HG02970 (cell line): ENCODE data around the gene EIF4E2.
"Not testable (repeated sequence)": the region's sequence is repeated elsewhere in the genome, so short reads cannot be mapped to it uniquely, and the experiment has no call there.

Experiments used
- ATAC-seq: cut with Tn5 transposase; IDR thresholded peaks from one replicate; pipeline ENCODE4 v1.9.1; 2021; ENCODE audit warnings: mild to moderate bottlenecking, moderate library complexity, moderate number of reproducible peaks; ENCODE audit not compliant: unreplicated experiment, low FRiP score

Gene EIF4E2

DNA sequence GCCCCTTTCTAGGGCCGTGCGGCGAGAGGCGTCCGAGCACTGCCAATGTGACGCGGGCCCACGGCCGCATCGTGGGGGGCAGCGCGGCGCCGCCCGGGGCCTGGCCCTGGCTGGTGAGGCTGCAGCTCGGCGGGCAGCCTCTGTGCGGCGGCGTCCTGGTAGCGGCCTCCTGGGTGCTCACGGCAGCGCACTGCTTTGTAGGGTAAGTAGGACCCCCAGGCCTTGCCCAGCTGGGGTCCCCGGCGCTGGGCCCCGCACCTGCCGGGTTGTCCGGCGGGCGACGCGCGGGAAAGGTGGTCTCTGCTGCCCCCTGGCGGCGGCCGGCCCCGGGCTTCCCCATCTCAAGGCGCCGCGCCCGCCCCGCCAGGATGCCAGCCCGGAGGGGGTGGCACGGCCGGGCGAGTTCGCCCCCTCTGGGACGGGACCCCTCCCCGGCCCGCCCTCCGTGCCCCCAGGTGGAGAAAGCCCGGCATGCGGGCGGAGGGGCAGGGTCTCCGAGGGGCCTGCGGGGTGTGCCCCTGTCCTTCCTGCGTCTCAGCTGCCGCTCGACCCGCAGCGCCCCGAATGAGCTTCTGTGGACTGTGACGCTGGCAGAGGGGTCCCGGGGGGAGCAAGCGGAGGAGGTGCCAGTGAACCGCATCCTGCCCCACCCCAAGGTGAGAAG is 28.4 kb upstream of the EIF4E2 start:
- no peak for ATAC-seq

DNA sequence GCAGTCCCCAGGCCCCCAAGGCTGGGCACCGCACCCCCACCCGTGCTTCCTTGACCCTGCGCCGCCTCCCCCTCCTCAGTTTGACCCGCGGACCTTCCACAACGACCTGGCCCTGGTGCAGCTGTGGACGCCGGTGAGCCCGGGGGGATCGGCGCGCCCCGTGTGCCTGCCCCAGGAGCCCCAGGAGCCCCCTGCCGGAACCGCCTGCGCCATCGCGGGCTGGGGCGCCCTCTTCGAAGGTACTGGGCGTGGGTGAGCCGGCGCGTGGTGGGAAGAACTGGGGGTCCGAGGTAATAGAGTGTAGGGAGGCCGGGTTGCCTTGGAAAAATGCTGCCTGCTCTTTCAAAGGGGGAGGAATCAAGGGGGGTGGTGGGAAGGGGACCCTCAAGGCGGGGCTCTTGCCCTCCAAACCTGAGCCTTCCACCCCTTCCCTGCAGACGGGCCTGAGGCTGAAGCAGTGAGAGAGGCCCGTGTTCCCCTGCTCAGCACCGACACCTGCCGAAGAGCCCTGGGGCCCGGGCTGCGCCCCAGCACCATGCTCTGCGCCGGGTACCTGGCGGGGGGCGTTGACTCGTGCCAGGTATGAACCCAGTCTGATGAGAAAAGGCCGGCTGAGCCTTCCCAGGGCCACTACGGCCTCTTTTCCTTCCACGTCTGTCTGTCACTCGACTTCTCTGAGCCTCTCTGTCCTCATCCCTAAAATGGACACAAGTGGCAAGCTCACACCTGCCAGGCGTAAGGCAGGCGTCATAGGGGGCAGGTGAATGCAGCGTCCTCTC is 27.7 kb upstream of the EIF4E2 start:
- ATAC-seq, result no peak

- ATAC-seq, result no peak
Measured at GRCh38 chr2:232523402-232523681, 27.1 kb upstream of the EIF4E2 start.

DNA sequence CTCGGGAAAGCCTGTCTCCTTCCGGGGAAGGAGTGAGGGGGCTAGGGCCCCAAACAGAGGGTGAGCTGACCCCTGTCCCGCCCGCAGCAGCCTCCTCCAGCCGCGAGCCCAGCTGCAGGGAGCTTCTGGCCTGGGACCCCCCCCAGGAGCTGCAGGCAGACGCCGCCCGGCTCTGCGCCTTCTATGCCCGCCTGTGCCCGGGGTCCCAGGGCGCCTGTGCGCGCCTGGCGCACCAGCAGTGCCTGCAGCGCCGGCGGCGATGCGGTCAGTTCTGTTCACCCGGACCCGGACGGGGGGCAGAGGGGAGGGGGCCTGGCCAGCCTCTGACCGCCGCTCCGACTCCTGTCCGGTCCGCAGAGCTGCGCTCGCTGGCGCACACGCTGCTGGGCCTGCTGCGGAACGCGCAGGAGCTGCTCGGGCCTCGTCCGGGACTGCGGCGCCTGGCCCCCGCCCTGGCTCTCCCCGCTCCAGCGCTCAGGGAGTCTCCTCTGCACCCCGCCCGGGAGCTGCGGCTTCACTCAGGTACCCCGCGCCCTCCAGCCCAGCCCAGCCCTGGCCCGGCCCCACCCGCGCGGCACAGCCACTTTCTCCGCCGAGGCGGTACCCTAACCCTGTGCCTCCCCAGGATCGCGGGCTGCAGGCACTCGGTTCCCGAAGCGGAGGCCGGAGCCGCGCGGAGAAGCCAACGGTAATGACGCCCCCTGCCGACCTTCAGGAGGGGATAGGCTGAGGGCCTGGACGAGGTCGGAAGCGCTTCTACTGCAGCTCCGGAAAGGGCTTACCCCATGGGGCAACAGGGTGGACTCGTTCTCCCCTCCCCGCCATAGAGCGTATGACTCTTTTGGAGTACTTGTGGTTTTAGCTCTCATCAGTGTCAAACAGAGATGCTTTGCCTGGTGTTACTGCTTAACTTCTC is 26.5 kb upstream of the EIF4E2 start:
- ATAC-seq, result no peak

GRCh38 chr2:232524771-232525170 is 25.7 kb upstream of the EIF4E2 start:
- ATAC-seq, result no peak

DNA sequence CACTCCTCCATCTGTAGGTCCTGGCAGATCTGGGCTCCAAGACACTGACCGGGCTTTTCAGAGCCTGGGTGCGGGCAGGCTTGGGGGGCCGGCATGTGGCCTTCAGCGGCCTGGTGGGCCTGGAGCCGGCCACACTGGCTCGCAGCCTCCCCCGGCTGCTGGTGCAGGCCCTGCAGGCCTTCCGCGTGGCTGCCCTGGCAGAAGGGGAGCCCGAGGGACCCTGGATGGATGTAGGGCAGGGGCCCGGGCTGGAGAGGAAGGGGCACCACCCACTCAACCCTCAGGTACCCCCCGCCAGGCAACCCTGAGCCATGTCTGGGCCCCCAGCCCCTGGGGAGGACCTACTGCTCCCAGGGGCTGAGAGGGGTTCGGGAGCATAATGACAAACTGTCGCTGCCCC is 25.3 kb upstream of the EIF4E2 start:
- ATAC-seq, result no peak

DNA sequence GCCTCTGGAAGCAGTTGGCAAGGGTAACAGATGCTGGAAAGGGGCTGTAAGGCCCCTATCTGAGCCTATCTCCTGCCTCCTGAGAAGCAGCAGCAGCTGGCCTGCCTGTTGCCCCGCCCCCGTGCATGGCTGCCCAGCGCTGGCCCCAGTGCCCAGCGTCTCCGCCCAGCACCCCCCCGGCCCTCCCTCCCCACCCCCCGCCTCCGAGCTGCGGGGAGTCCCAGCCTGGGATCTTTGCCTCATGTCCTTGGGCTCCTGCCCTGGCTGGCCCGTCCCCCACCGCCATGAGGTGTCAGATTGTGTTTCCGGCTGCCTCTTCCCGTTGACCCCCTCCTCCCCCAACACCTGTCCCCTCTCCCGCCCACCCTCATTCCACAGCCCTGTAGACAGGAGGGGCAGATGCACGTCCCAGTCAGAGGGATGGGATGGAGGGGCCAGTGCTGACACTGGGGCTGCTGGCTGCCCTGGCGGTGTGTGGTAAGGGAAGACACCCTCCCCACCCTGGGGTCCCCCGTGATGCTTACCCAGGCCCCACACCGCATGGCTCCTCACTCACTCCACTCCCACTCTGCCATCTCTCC is 24.6 kb upstream of the EIF4E2 start, which contains the start of gene CHRND:
Gene CHRND, plus strand, starts transcription at position 370 of the 581 bp plus-strand sequence. Its CDS starts 56 bp downstream, at position 426.
- no peak for ATAC-seq

DNA sequence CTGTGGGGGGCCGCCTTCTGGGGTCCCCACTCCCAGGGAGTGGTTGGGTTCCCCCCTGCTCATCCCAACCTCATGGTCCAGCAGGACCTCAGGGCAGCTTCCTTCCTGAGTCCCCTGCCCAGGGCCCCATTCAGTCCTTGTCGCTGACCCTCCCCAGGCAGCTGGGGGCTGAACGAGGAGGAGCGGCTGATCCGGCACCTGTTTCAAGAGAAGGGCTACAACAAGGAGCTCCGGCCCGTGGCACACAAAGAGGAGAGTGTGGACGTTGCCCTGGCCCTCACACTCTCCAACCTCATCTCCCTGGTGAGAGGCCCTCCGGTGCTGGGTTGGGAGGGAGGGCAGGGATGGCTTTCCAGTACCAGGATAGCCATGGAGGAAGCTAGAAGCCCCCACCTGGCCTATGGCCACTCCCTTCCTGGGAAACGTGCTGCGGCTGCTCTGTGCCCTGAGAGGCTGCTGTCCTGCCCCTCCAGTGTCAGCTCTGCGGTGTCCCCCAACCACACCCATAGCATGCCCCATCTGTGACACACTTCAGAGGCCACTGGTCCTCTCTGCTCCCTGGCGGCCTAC is 24.0 kb upstream of the EIF4E2 start:
- ATAC-seq, result no peak

DNA sequence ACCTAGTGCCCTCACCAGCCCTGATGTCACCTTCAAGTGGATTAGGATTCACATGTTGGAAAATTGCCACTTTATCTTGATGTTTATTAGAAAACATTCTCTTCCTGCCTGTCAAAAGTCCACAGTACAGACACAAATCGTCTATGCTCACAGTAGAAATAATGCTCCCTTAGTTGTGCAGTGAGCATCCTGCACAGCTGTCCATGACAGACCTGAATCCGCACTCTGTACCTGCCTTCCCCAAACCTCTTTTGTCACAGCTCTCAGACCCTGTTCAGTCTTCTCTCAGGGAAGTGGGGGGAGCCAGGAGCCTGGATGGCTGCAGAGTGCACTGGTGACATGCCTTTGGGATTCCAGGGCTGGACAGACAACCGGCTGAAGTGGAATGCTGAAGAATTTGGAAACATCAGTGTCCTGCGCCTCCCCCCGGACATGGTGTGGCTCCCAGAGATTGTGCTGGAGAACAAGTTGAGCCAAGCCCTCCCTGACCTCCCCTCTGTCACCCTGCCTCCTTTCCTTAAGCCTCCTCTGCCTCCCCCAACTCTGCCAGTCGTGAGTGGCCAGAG is 22.5 kb upstream of the EIF4E2 start:
- no peak for ATAC-seq

DNA sequence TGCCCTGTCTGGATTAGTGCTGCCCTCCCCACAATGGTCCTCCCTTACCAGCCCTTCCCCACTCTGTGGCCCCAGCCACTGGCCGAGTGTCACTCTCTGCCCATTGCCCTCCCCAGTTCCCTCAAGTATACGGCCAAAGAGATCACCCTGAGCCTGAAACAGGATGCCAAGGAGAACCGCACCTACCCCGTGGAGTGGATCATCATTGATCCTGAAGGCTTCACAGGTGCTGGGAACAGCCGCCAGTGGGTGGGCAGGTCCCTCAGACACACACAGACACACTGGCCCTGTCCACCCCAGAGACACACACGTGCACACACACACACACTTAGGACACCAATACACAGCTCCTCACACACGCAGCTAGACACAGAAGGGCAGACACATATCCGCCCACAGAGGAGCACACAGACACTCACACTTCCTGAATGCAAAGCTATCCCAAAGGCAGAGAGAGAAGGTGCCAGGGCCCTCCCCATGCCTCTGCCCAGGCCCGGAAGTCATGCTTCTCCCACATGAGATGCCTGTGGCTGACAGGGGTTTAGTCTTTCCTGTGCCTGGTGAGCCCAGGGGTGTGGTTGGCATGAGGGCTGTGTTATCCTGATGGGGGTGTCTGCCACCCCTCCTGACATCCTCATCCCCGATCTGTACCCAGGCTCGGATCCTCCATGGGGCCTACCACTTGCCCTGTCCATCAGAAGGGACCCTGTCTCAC is 21.6 kb upstream of the EIF4E2 start:
- no peak for ATAC-seq

GRCh38 chr2:232529806-232530547 is 20.5 kb upstream of the EIF4E2 start:
- no peak for ATAC-seq

- no peak for ATAC-seq
Measured at GRCh38 chr2:232530626-232531260, 19.7 kb upstream of the EIF4E2 start.

- ATAC-seq, result no peak
Measured at GRCh38 chr2:232532419-232532818, 18.1 kb upstream of the EIF4E2 start.

DNA sequence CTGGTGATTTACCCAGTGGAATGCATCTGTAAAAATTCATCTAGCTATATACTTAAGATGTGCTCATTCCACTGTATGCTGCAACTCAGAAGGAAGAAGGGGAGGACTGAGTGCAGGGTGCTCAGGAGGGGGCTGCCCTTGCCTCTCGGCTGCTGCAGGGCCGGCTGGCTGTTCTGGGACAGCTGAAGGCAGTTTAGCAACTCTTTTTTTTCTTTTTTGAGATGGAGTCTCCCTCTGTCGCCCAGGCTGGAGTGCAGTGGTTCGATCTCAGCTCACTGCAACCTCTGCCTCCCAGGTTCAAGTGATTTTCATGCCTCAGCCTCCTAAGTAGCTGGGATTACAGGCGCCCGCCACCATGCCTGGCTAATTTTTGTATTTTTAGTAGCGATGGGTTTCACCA is 17.7 kb upstream of the EIF4E2 start:
- not testable (repeated sequence) for ATAC-seq

GRCh38 chr2:232533944-232534710 is 16.4 kb upstream of the EIF4E2 start:
- no peak for ATAC-seq

DNA sequence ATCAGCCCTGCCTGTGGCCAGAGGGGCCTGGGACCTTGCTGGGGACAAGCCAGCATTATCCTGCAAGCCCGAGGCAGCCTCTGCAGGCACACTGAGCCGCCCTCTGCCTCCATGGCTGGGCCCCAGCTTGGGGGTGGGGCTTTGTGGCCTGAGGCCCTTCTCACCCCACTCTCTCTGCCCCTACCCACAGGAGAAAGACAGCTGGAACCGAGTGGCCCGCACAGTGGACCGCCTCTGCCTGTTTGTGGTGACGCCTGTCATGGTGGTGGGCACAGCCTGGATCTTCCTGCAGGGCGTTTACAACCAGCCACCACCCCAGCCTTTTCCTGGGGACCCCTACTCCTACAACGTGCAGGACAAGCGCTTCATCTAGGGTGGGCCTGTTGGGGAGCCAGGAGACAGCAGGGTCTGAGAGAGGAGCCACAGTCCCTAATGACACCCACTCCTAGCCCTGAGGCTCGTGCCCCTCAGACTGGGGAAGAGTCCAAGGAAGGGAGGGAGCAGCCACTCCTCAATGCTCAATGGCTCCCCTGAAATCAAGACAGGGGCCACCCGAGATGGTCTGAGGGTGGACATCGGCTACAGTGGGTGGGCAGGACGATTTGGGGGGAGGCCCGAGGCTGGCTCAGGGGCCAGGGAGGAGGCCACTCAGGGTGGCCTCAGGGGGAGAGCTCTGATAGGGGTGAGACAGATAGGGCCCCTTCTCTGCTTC is 15.4 kb upstream of the EIF4E2 start:
- ATAC-seq, result no peak
